Effector memory CD4-positive, alpha-beta T cell (primary cell): ENCODE data around the gene REEP1.
A peak's percentile ranks its signal among the peaks of the same experiment; 100 is the strongest.
"Not testable (repeated sequence)": the region's sequence is repeated elsewhere in the genome, so short reads cannot be mapped to it uniquely, and the experiment has no call there.

ENCODE experiments used
- DNase-seq, 3 donors: peaks; one replicate each; pipeline ENCODE4 v3.0.0-alpha.2; 2020
- H3K27ac ChIP-seq: 2 replicates; pipeline ENCODE4 v1.7.0; 2013; ENCODE audit warnings: mild to moderate bottlenecking, low read length, moderate library complexity; ENCODE audit not compliant: insufficient read depth, poor library complexity, severe bottlenecking
- H3K27me3 ChIP-seq: replicated peaks from 2 replicates; pipeline ENCODE4 v1.7.0; 2013; ENCODE audit warnings: mild to moderate bottlenecking, low read length; ENCODE audit not compliant: insufficient read depth, control insufficient read depth, poor library complexity, severe bottlenecking
- H3K36me3 ChIP-seq: 2 replicates; pipeline ENCODE4 v1.7.0; 2013; ENCODE audit warnings: mild to moderate bottlenecking, low read length, moderate library complexity; ENCODE audit not compliant: control insufficient read depth, insufficient read depth
- H3K4me1 ChIP-seq: 2 replicates; pipeline ENCODE4 v1.7.0; 2013; ENCODE audit warnings: low read length, mild to moderate bottlenecking; ENCODE audit not compliant: control insufficient read depth, insufficient read depth, poor library complexity, severe bottlenecking
- H3K4me3 ChIP-seq: 2 replicates; pipeline ENCODE4 v1.7.0; 2013; ENCODE audit warnings: low read length, low read depth, mild to moderate bottlenecking; ENCODE audit not compliant: insufficient read depth, poor library complexity, severe bottlenecking
- H3K9me3 ChIP-seq: 2 replicates; pipeline ENCODE4 v1.7.0; 2013; ENCODE audit warnings: mild to moderate bottlenecking, low read length, moderate library complexity; ENCODE audit not compliant: control insufficient read depth

Gene REEP1

DNA sequence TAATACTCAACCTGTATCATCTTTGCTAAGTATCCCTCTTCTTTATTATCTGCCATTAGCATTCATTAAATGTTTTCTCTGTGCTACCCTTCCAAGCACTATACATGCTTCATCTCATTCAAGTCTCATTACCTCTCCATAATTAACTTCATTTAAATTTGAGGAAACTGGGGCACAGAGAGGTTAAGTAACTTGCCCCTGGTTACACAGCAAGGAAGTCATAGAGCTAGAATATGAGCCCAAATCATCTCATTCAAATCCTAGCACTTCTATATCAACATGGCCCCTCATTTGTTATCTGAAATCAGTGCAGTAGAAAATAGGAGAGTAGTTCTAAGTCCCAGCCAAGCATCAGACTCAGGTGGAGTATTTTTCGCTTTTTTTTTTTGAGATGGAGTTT lies 133.8 kb downstream of the REEP1 start:
- H3K9me3 ChIP-seq: no peaks in the 10 kb centered on the region
- H3K27me3 ChIP-seq: no peaks in the 10 kb centered on the region
- DNase-seq: no peak
- H3K36me3 ChIP-seq: peaks cover 21% of the 10 kb centered on the region
- no peak overlapping the region for H3K4me3 ChIP-seq
- H3K27ac ChIP-seq: no peak overlapping the region
- no peaks in the 10 kb centered on the region for H3K4me1 ChIP-seq

DNA sequence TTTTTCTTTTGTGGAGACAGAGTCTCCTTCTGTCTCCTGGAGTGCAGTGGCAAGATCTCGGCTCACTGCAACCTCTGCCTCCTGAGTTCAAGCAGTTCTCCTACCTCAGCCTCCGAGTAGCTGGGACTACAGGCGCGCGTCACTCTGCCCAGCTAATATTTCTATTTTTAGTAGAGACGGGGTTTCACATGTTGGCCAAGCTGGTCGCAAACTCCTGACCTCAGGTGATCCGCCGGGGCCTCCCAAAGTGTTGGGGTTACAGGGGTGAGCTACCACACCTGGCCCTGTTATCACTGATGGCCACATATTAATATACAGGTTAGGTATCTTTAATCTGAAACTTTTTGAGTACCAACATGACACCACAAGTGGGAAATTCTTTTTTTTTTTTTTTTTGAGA lies 134.7 kb downstream of the REEP1 start:
- Histone ChIP-seq H3K36me3 (peaks cover 14% of the 10 kb centered on the region), H3K27ac (no peak overlapping the region), H3K4me1 (no peaks in the 10 kb centered on the region), H3K4me3 (no peak overlapping the region), H3K27me3 (no peaks in the 10 kb centered on the region), H3K9me3 (no peaks in the 10 kb centered on the region)
- DNase-seq: no peak

DNA sequence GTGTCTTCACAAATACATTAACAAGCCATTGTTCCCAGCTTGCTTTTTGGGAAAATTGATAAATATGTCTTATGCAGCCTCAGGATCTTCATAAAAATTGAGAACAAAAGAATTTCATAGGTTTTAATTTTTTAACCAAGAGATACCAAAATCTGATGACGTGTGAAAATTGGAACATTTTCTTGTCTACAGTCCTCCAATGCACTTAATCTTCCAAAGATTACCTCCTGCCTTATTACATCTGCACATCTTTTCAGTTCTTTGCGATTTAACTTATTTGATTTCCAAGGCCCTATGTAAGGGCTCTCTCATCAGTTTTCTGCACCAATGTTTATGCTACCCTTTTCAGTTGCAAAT lies 135.1 kb downstream of the REEP1 start:
- no peak overlapping the region for H3K27ac ChIP-seq

GRCh38 chr2:86201671-86202335 lies 135.6 kb downstream of the REEP1 start:
- H3K9me3 ChIP-seq: no peaks in the 10 kb centered on the region
- no peak overlapping the region for H3K27ac ChIP-seq
- H3K36me3 ChIP-seq: peaks cover 6% of the 10 kb centered on the region
- H3K4me1 ChIP-seq: no peaks in the 10 kb centered on the region
- no peaks in the 10 kb centered on the region for H3K27me3 ChIP-seq
- no peak overlapping the region for H3K4me3 ChIP-seq
- DNase-seq: no peak

More for the DNA sequence above, 135.1 kb downstream of the REEP1 start:
- H3K27me3 ChIP-seq: no peaks in the 10 kb centered on the region
- H3K9me3 ChIP-seq: no peaks in the 10 kb centered on the region
- no peaks in the 10 kb centered on the region for H3K4me1 ChIP-seq
- H3K36me3 ChIP-seq: peaks cover 10% of the 10 kb centered on the region
- no peak overlapping the region for H3K4me3 ChIP-seq
- DNase-seq: no peak

DNA sequence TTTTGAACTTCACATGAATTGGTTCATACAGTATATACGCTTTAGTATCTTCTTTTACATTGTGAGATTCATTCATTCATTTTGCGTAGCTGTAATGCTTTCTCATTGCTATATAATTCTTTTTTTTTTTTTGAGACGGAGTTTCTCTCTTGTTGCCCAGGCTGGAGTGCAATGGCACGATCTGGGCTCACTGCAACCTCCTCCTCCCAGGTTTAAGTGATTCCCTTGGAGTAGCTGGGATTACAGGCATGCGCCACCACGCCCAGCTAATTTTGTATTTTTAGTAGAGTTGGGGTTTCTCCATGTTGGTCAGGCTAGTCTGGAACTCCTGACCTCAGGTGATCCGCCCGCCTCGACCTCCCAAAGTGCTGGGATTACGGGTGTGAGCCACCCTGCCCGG lies 136.9 kb downstream of the REEP1 start:
- DNase-seq, H3K9me3 ChIP-seq, H3K27ac ChIP-seq, H3K36me3 ChIP-seq, H3K4me1 ChIP-seq, H3K27me3 ChIP-seq, H3K4me3 ChIP-seq: not testable (repeated sequence)

DNA sequence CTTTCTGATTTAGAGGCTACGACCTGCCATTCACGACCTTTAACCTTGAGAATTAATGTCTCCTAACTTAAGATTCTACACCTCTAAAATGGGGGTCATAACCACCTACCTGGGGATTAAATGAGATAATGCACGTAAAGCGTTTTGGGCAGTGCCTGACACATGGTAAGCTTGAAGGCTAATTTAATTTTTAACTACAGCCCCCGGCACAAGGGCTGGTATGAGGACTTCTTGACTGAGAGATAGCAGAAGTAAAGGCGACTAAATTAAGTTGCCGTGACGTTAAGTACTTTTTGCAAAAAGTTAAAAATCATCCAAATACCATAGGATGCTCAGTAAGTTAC lies 137.6 kb downstream of the REEP1 start:
- DNase-seq: no peak

GRCh38 chr2:86195808-86196387 lies 141.5 kb downstream of the REEP1 start:
- Histone ChIP-seq H3K9me3 (no peaks in the 10 kb centered on the region), H3K27me3 (no peaks in the 10 kb centered on the region), H3K27ac (peak overlapping the region; percentile 96), H3K4me1 (peaks cover 16% of the 10 kb centered on the region), H3K4me3 (peak overlapping the region; percentile 92), H3K36me3 (no peaks in the 10 kb centered on the region)
- no peak for DNase-seq

More for the DNA sequence above, 137.6 kb downstream of the REEP1 start:
- H3K4me3 ChIP-seq: peak overlapping the region; percentile 82
- H3K27ac ChIP-seq: peak overlapping the region; percentile 67
- H3K36me3 ChIP-seq: no peaks in the 10 kb centered on the region
- H3K4me1 ChIP-seq: peaks cover under 1% of the 10 kb centered on the region
- H3K27me3 ChIP-seq: no peaks in the 10 kb centered on the region
- no peaks in the 10 kb centered on the region for H3K9me3 ChIP-seq

DNA sequence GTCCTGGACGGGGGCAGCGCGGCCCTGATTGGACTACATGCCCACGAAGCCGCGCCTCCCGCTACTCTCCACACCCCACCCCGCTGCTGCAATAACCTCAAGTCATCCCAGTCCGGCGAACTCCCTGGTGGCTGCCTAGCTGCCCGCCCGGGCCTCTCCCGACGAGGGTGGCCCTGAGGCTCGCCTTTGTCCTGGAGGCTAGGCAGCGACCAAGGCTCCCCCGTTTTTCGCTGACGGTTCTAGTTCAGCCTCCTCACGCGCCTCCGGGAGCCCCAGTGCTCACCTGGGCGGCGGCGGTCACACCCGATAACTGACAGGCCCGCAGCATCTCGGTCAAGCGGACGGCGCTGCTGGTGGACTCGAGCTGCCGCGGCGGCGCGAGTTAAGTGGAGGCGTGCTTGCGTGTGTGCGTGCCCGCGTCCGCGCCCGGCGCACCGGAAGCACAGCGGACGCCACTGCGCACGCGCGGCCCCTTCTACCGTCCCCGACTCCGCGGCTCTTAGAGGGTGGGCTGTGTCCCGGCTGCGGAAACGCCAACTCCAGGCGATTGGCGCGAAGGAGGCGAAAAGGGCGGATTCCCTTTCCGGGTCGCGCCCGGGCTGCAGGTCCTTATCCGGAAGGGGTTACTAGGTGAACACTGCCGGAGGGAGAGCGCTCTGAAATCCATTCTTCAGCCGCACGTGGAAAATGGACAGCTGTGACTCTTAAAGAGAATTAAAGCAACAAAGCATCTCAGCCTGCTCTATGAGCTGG lies 142.2 kb downstream of the REEP1 start, which contains the start of gene IMMT:
IMMT (minus strand) TSS at position 408 of the 753 bp plus-strand sequence; CDS start at position 328, 80 bp downstream.
- Histone ChIP-seq H3K4me3 (peak within 1 kb of the TSS; percentile 92), H3K27ac (peak within 1 kb of the TSS; percentile 96), H3K9me3 (no peaks in the 10 kb centered on the region), H3K4me1 (peaks cover 16% of the 10 kb centered on the region), H3K36me3 (no peaks in the 10 kb centered on the region), H3K27me3 (no peaks in the 10 kb centered on the region)
- peak; percentile 85 to 89 (median 85) for DNase-seq

GRCh38 chr2:86194751-86195054 lies 142.7 kb downstream of the REEP1 start:
- H3K4me1 ChIP-seq: peaks cover 16% of the 10 kb centered on the region
- H3K27ac ChIP-seq: peak overlapping the region; percentile 96
- no peak for DNase-seq
- peak overlapping the region; percentile 92 for H3K4me3 ChIP-seq
- no peaks in the 10 kb centered on the region for H3K9me3 ChIP-seq
- no peaks in the 10 kb centered on the region for H3K36me3 ChIP-seq
- H3K27me3 ChIP-seq: no peaks in the 10 kb centered on the region

GRCh38 chr2:86193901-86194567 lies 143.4 kb downstream of the REEP1 start:
- DNase-seq: no peak
- H3K4me1 ChIP-seq: peaks cover 16% of the 10 kb centered on the region

More at GRCh38 chr2:86193901-86194567, 143.4 kb downstream of the REEP1 start:
- no peaks in the 10 kb centered on the region for H3K36me3 ChIP-seq
- no peaks in the 10 kb centered on the region for H3K27me3 ChIP-seq
- peak overlapping the region; percentile 92 for H3K4me3 ChIP-seq
- peak overlapping the region; percentile 96 for H3K27ac ChIP-seq
- no peaks in the 10 kb centered on the region for H3K9me3 ChIP-seq
